Vagina (tissue), 2 donors: Measurements from ENCODE around the gene TMEM108. TPM values are rescaled to one million over a fixed set of nuclear protein-coding genes. Genes with fewer than 3 reads are reported as not detected.

Source experiments
- DNase-seq, 2 donors: peaks; one replicate each; pipeline ENCODE4 v3.0.0-alpha.2; 2017; ENCODE audit errors: extremely low spot score in 2 of 2
- H3K27ac ChIP-seq: fragments of 200-600 bp; sonication (generic); one replicate; pipeline ENCODE4 v1.5.1; 2019
- H3K27me3 ChIP-seq: fragments of 200-600 bp; sonication (generic); one replicate; pipeline ENCODE4 v1.5.1; 2019
- H3K36me3 ChIP-seq, 2 donors: fragments of 200-600 bp; sonication (generic); one replicate each; pipeline ENCODE4 v1.5.1; 2017 to 2019
- H3K4me1 ChIP-seq: fragments of 200-600 bp; sonication (generic); one replicate; pipeline ENCODE4 v1.5.1; 2019
- H3K4me3 ChIP-seq, 2 donors: fragments of 200-600 bp; sonication (generic); 1 replicate in 1 of 2; 2 replicates in 1 of 2; pipeline ENCODE4 v1.5.1; 2016 to 2019
- H3K9me3 ChIP-seq: fragments of 200-600 bp; sonication (generic); one replicate; pipeline ENCODE4 v1.5.1; 2019
- CTCF ChIP-seq, 3 experiments: fragments of 450-650 bp in 2 of 3; fragments of 200-600 bp in 1 of 3; sonication (generic) in 1 of 3; IDR thresholded peaks; one replicate each; pipeline ENCODE4 v1.5.1; 2017 to 2019; ENCODE audit warnings: antibody characterized with exemption in 3 of 3, mild to moderate bottlenecking in 2 of 3, moderate library complexity in 2 of 3
- POLR2A ChIP-seq, 2 donors: fragments of 450-650 bp; IDR thresholded peaks; one replicate each; pipeline ENCODE4 v1.6.1; 2017; ENCODE audit warnings: antibody characterized with exemption in 2 of 2, mild to moderate bottlenecking in 2 of 2, moderate library complexity in 2 of 2
- POLR2AphosphoS5 ChIP-seq, 2 donors: sonication (generic); formaldehyde crosslinking; IDR thresholded peaks; one replicate each; pipeline ENCODE4 v1.9.0; 2017; ENCODE audit warnings: antibody characterized with exemption in 2 of 2, mild to moderate bottlenecking in 2 of 2, low read depth in 1 of 2; ENCODE audit not compliant: insufficient read depth in 1 of 2
- intact Hi-C: fragments of 100-400 bp; cut with DNase I; formaldehyde crosslinking; loops from one replicate; pipeline ENCODE4 v1.15.1; 2023
- total RNA-seq: library from RNA; depleted of rRNA; stranded (reverse); fragments of >200 nt; gene quantifications from one replicate; pipeline ENCODE4 v1.2.3, GENCODE V29; 2016

TMEM108 gene
- total RNA-seq, 1 donor from 2014 or later, result 3.2 TPM

GRCh38 chr3:133092681-133093080 is 54.5 kb downstream of the TMEM108 start:
- H3K27ac ChIP-seq, result no peak overlapping the region
- H3K9me3 ChIP-seq, result no peaks in the 10 kb centered on the region
- no peaks in the 10 kb centered on the region for H3K36me3 ChIP-seq
- no peaks in the 10 kb centered on the region for H3K27me3 ChIP-seq
- no peaks in the 10 kb centered on the region for H3K4me1 ChIP-seq
- intact Hi-C loops, result no loop called here
- no peak for TF ChIP-seq POLR2A (IDR thresholded peaks at IDR 0.05)
- TF ChIP-seq POLR2AphosphoS5 (IDR thresholded peaks at IDR 0.05; ENCODE audit: insufficient read depth in 1 of 2, low read depth in 1 of 2), result no peak
- no peak for TF ChIP-seq CTCF (IDR thresholded peaks at IDR 0.05)
- DNase-seq, result no peak
- H3K4me3 ChIP-seq, result no peak overlapping the region

- Histone ChIP-seq H3K4me1 (no peaks in the 10 kb centered on the region), H3K4me3 (no peak overlapping the region), H3K9me3 (no peaks in the 10 kb centered on the region), H3K27me3 (no peaks in the 10 kb centered on the region), H3K27ac (no peak overlapping the region), H3K36me3 (no peaks in the 10 kb centered on the region)
- intact Hi-C loops, result no loop called here
- TF ChIP-seq POLR2A (IDR thresholded peaks at IDR 0.05) (no peak), CTCF (IDR thresholded peaks at IDR 0.05) (no peak), POLR2AphosphoS5 (IDR thresholded peaks at IDR 0.05; ENCODE audit: insufficient read depth in 1 of 2, low read depth in 1 of 2) (no peak)
- no peak for DNase-seq
Measured at GRCh38 chr3:133093366-133093765, 55.2 kb downstream of the TMEM108 start.

GRCh38 chr3:133096900-133097613 is 58.9 kb downstream of the TMEM108 start:
- Histone ChIP-seq H3K9me3 (no peaks in the 10 kb centered on the region), H3K27me3 (no peaks in the 10 kb centered on the region), H3K27ac (no peak overlapping the region), H3K4me1 (no peaks in the 10 kb centered on the region), H3K4me3 (no peak overlapping the region), H3K36me3 (no peaks in the 10 kb centered on the region)
- TF ChIP-seq CTCF (IDR thresholded peaks at IDR 0.05), result no peak
- intact Hi-C loops, result no loop called here
- no peak for DNase-seq

- H3K4me3 ChIP-seq, result no peak overlapping the region
- TF ChIP-seq POLR2AphosphoS5 (IDR thresholded peaks at IDR 0.05; ENCODE audit: insufficient read depth in 1 of 2, low read depth in 1 of 2) (no peak), CTCF (IDR thresholded peaks at IDR 0.05) (no peak), POLR2A (IDR thresholded peaks at IDR 0.05) (no peak)
- DNase-seq, result no peak
- no peaks in the 10 kb centered on the region for H3K27me3 ChIP-seq
- intact Hi-C loops, result no loop called here
- H3K9me3 ChIP-seq, result no peaks in the 10 kb centered on the region
- H3K36me3 ChIP-seq, result no peaks in the 10 kb centered on the region
- H3K4me1 ChIP-seq, result no peaks in the 10 kb centered on the region
- H3K27ac ChIP-seq, result no peak overlapping the region
Measured at GRCh38 chr3:133103706-133104105, 65.5 kb downstream of the TMEM108 start.

- no peak for DNase-seq
- H3K27ac ChIP-seq, result no peak overlapping the region
- H3K36me3 ChIP-seq, result no peaks in the 10 kb centered on the region
- intact Hi-C loops, result no loop called here
- no peaks in the 10 kb centered on the region for H3K4me1 ChIP-seq
- no peak for TF ChIP-seq POLR2A (IDR thresholded peaks at IDR 0.05)
- no peak for TF ChIP-seq POLR2AphosphoS5 (IDR thresholded peaks at IDR 0.05; ENCODE audit: insufficient read depth in 1 of 2, low read depth in 1 of 2)
- no peak overlapping the region for H3K4me3 ChIP-seq
- H3K9me3 ChIP-seq, result no peaks in the 10 kb centered on the region
- H3K27me3 ChIP-seq, result no peaks in the 10 kb centered on the region
Measured at GRCh38 chr3:133106169-133106568, 68.0 kb downstream of the TMEM108 start.
